Measurements from ENCODE around the gene PRKAG2. TPM values are rescaled to one million over a fixed set of nuclear protein-coding genes. Genes with fewer than 3 reads are reported as not detected.

The PRKAG2 gene
- total RNA-seq, 3 donors from 2014 or later, result 32.3 to 56.6 (median 34.4) TPM

- Histone ChIP-seq H3K4me3 (peak overlapping the region; percentile 55 to 91 (median 67)), H3K27me3 (no peaks in the 10 kb centered on the region), H3K4me1 (peaks cover 0 to 8% of the 10 kb centered on the region in 2 donors), H3K9me3 (no peaks in the 10 kb centered on the region), H3K36me3 (no peaks in the 10 kb centered on the region), H3K27ac (peak overlapping the region; percentile 93 to 98)
- intact Hi-C loops (cut with DNase I; ENCODE audit: low total_unique reads), result loop anchor here (10.0 kb wide), 1 partner anchor 103 kb away; no protein-coding TSS in a partner anchor
- TF ChIP-seq POLR2AphosphoS5 (IDR thresholded peaks at IDR 0.05), result no peak
- TF ChIP-seq, protein P1, sequence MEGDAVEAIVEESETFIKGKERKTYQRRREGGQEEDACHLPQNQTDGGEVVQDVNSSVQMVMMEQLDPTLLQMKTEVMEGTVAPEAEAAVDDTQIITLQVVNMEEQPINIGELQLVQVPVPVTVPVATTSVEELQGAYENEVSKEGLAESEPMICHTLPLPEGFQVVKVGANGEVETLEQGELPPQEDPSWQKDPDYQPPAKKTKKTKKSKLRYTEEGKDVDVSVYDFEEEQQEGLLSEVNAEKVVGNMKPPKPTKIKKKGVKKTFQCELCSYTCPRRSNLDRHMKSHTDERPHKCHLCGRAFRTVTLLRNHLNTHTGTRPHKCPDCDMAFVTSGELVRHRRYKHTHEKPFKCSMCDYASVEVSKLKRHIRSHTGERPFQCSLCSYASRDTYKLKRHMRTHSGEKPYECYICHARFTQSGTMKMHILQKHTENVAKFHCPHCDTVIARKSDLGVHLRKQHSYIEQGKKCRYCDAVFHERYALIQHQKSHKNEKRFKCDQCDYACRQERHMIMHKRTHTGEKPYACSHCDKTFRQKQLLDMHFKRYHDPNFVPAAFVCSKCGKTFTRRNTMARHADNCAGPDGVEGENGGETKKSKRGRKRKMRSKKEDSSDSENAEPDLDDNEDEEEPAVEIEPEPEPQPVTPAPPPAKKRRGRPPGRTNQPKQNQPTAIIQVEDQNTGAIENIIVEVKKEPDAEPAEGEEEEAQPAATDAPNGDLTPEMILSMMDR (IDR thresholded peaks at IDR 0.05), result peak in 1 of 3 donors; percentile 14
- peak in 1 of 2 donors; percentile 24 for DNase-seq (ENCODE audit: low spot score in 2 of 2)
Measured at GRCh38 chr7:151631570-151631952, 245.4 kb downstream of the PRKAG2 start.

GRCh38 chr7:151630851-151631569 is 245.9 kb downstream of the PRKAG2 start:
- intact Hi-C loops (cut with DNase I; ENCODE audit: low total_unique reads), result loop anchor here (10.0 kb wide), 1 partner anchor 104 kb away; no protein-coding TSS in a partner anchor
- Histone ChIP-seq H3K27me3 (no peaks in the 10 kb centered on the region), H3K4me1 (peaks cover 0 to 8% of the 10 kb centered on the region in 2 donors), H3K4me3 (peak overlapping the region; percentile 55 to 91 (median 67)), H3K27ac (peak overlapping the region; percentile 93 to 98), H3K36me3 (no peaks in the 10 kb centered on the region), H3K9me3 (no peaks in the 10 kb centered on the region)
- no peak for DNase-seq (ENCODE audit: low spot score in 2 of 2)
- TF ChIP-seq POLR2A (IDR thresholded peaks at IDR 0.05), result no peak
- TF ChIP-seq POLR2AphosphoS5 (IDR thresholded peaks at IDR 0.05), result no peak
- TF ChIP-seq, protein P1 (IDR thresholded peaks at IDR 0.05), result no peak

DNA sequence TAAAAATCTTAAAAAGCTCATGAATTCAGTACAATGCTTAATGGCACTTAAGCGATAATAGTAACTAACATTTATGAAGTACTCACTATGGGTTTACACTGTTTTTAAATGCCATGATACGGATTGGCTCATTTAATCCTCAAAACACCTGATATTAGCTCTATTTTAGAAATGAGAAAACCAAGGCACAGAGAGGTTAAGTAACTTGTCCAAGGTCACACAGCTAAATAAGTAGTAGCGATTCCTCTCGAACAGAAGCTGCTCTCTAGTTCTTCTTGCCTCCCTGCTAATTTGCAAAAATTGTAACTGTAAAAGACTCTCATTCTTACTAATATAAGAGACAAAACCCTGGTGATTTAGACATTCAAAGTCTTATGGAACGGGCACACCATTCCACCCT is 246.6 kb downstream of the PRKAG2 start:
- Histone ChIP-seq H3K27ac (no peak overlapping the region), H3K36me3 (no peaks in the 10 kb centered on the region), H3K4me1 (peaks cover 0 to 8% of the 10 kb centered on the region in 2 donors), H3K9me3 (no peaks in the 10 kb centered on the region), H3K27me3 (no peaks in the 10 kb centered on the region), H3K4me3 (no peak overlapping the region)
- intact Hi-C loops (cut with DNase I; ENCODE audit: low total_unique reads), result loop anchor here (10.0 kb wide), 1 partner anchor 104 kb away; no protein-coding TSS in a partner anchor
- DNase-seq (ENCODE audit: low spot score in 2 of 2), result no peak
- TF ChIP-seq POLR2A (IDR thresholded peaks at IDR 0.05) (no peak), POLR2AphosphoS5 (IDR thresholded peaks at IDR 0.05) (no peak)
- TF ChIP-seq, protein P1 (IDR thresholded peaks at IDR 0.05), result no peak

GRCh38 chr7:151629713-151630272 is 247.1 kb downstream of the PRKAG2 start:
- Histone ChIP-seq H3K4me1 (peaks cover 0 to 8% of the 10 kb centered on the region in 2 donors), H3K27me3 (no peaks in the 10 kb centered on the region), H3K27ac (no peak overlapping the region), H3K4me3 (no peak overlapping the region), H3K9me3 (no peaks in the 10 kb centered on the region), H3K36me3 (no peaks in the 10 kb centered on the region)
- TF ChIP-seq, protein P1 (IDR thresholded peaks at IDR 0.05), result no peak
- no peak for TF ChIP-seq POLR2AphosphoS5 (IDR thresholded peaks at IDR 0.05)
- no peak for TF ChIP-seq POLR2A (IDR thresholded peaks at IDR 0.05)
- no peak for DNase-seq (ENCODE audit: low spot score in 2 of 2)
- intact Hi-C loops (cut with DNase I; ENCODE audit: low total_unique reads), result loop anchor here (10.0 kb wide), 1 partner anchor 105 kb away; no protein-coding TSS in a partner anchor

All from breast epithelium (tissue), 4 donors.